GM23338 (cell line): ENCODE data around the gene HYAL4. TPM values are rescaled to one million over a fixed set of nuclear protein-coding genes. Genes with fewer than 3 reads are reported as not detected.

ENCODE experiments used
- ATAC-seq: fragments of 200-7000 bp; cut with Tn5 transposase; 3 replicates; pipeline ENCODE4 v1.9.1; 2020
- DNase-seq: peaks from one replicate; pipeline ENCODE4 v3.0.0-alpha.2; 2015; ENCODE audit warnings: low spot score
- H2AFZ ChIP-seq: fragments of 200-600 bp; sonication (generic); 2 replicates; pipeline ENCODE4 v1.8.0; 2016; ENCODE audit warnings: antibody characterized with exemption, mild to moderate bottlenecking, moderate library complexity
- H3F3A ChIP-seq: fragments of 200-600 bp; sonication (generic); replicated peaks from 2 replicates; pipeline ENCODE4 v1.8.0; 2017; ENCODE audit warnings: antibody characterized with exemption, mixed run types, low read depth
- H3K27ac ChIP-seq: fragments of 200-600 bp; sonication (generic); 2 replicates; pipeline ENCODE4 v1.6.1; 2016; ENCODE audit warnings: low read depth
- H3K27me3 ChIP-seq: fragments of 200-600 bp; sonication (generic); 2 replicates; pipeline ENCODE4 v1.8.0; 2016; ENCODE audit warnings: mild to moderate bottlenecking, mixed run types, moderate library complexity; ENCODE audit not compliant: insufficient read depth
- H3K36me3 ChIP-seq: fragments of 200-600 bp; sonication (generic); 2 replicates; pipeline ENCODE4 v1.8.0; 2016; ENCODE audit warnings: mild to moderate bottlenecking; ENCODE audit not compliant: insufficient read depth
- H3K4me1 ChIP-seq: fragments of 200-600 bp; sonication (generic); 2 replicates; pipeline ENCODE4 v1.8.0; 2016; ENCODE audit warnings: mild to moderate bottlenecking, moderate library complexity; ENCODE audit not compliant: insufficient read depth
- H3K4me2 ChIP-seq: fragments of 200-600 bp; sonication (generic); 2 replicates; pipeline ENCODE4 v1.7.1; 2017; ENCODE audit warnings: mixed run types
- H3K4me3 ChIP-seq: fragments of 200-600 bp; sonication (generic); 2 replicates; pipeline ENCODE4 v1.6.1; 2016; ENCODE audit warnings: mixed run types
- H3K79me2 ChIP-seq: fragments of 200-600 bp; sonication (generic); replicated peaks from 2 replicates; pipeline ENCODE4 v1.8.0; 2017; ENCODE audit warnings: mild to moderate bottlenecking; ENCODE audit not compliant: insufficient read depth
- H3K9me2 ChIP-seq: fragments of 200-600 bp; sonication (generic); 2 replicates; pipeline ENCODE4 v1.8.0; 2017; ENCODE audit not compliant: insufficient read depth
- H4K20me1 ChIP-seq: fragments of 200-600 bp; sonication (generic); replicated peaks from 2 replicates; pipeline ENCODE4 v1.8.0; 2017; ENCODE audit warnings: mild to moderate bottlenecking; ENCODE audit not compliant: insufficient read depth
- H3K27ac Mint-ChIP-seq: 2 replicates; pipeline ENCODE4 v1.8.0; 2020; ENCODE audit warnings: inconsistent platforms, mild to moderate bottlenecking, moderate library complexity, mixed read lengths
- H3K27me3 Mint-ChIP-seq: 3 replicates; pipeline ENCODE4 v1.8.0; 2022; ENCODE audit warnings: low read depth, mild to moderate bottlenecking, moderate library complexity, mixed read lengths, inconsistent platforms; ENCODE audit not compliant: insufficient read depth, poor library complexity
- H3K36me3 Mint-ChIP-seq: 3 replicates; pipeline ENCODE4 v1.8.0; 2021; ENCODE audit warnings: low read depth, mild to moderate bottlenecking, inconsistent platforms, moderate library complexity, mixed read lengths
- H3K4me1 Mint-ChIP-seq: 3 replicates; pipeline ENCODE4 v1.8.0; 2020; ENCODE audit warnings: mild to moderate bottlenecking, inconsistent platforms, mixed read lengths
- H3K4me3 Mint-ChIP-seq: 3 replicates; pipeline ENCODE4 v1.8.0; 2021; ENCODE audit warnings: moderate library complexity, mild to moderate bottlenecking, inconsistent platforms, mixed read lengths
- H3K9me3 Mint-ChIP-seq: 3 replicates; pipeline ENCODE4 v1.8.0; 2020; ENCODE audit warnings: moderate library complexity, mild to moderate bottlenecking, inconsistent platforms, mixed read lengths
- CREB1 ChIP-seq: fragments of 250-450 bp; sonication (Bioruptor Pico); IDR thresholded peaks from 2 replicates; pipeline ENCODE4 v1.5.0; 2020; ENCODE audit warnings: low read depth, mild to moderate bottlenecking, moderate library complexity
- EZH2 ChIP-seq: fragments of 200-600 bp; sonication (generic); IDR thresholded peaks from one replicate; pipeline ENCODE4 v1.8.0; 2017; ENCODE audit warnings: antibody characterized with exemption, mild to moderate bottlenecking, low read depth; ENCODE audit not compliant: unreplicated experiment
- EZH2phosphoT487 ChIP-seq: fragments of 200-600 bp; sonication (generic); IDR thresholded peaks from one replicate; pipeline ENCODE4 v1.8.1; 2018; ENCODE audit warnings: antibody characterized with exemption; ENCODE audit not compliant: unreplicated experiment
- NANOG ChIP-seq: IDR thresholded peaks from 2 replicates; pipeline ENCODE4 v1.6.1; 2016; ENCODE audit warnings: antibody characterized with exemption, borderline replicate concordance
- polyA plus RNA-seq: library from polyadenylated mRNA; unstranded; fragments of >200 nt; fragmentation: Nextera tagmentation; extraction: Ambion mirVana; gene quantifications from 2 replicates; pipeline ENCODE4 v1.2.1, GENCODE V29; 2016
- total RNA-seq: library from RNA; depleted of rRNA; stranded (reverse); fragments of >200 nt; shearing (Covaris generic); gene quantifications from 2 replicates; pipeline ENCODE4 v1.2.3, GENCODE V29; 2014
- TF ChIP-seq, protein P1 (sequence below): fragments of 250-450 bp; sonication (Bioruptor Pico); IDR thresholded peaks from 2 replicates; pipeline ENCODE4 v1.5.0; 2020; ENCODE audit warnings: mild to moderate bottlenecking, moderate library complexity
- TF ChIP-seq, protein P2 (sequence below): IDR thresholded peaks from 2 replicates; pipeline ENCODE4 v1.6.1; 2016; ENCODE audit warnings: antibody characterized with exemption
- TF ChIP-seq, protein P3 (sequence below), 2 experiments: fragments of 200-600 bp in 1 of 2; sonication (generic) in 1 of 2; conservative IDR thresholded peaks; 2 replicates each; pipeline versions ENCODE4 v1.5.1 to v1.6.1; 2016 to 2017; ENCODE audit warnings: antibody characterized with exemption in 2 of 2, low read depth in 2 of 2, mild to moderate bottlenecking in 2 of 2, moderate library complexity in 1 of 2

The HYAL4 gene
- total and polyA plus RNA-seq, 2 experiments from 2014 or later, result not detected

DNA sequence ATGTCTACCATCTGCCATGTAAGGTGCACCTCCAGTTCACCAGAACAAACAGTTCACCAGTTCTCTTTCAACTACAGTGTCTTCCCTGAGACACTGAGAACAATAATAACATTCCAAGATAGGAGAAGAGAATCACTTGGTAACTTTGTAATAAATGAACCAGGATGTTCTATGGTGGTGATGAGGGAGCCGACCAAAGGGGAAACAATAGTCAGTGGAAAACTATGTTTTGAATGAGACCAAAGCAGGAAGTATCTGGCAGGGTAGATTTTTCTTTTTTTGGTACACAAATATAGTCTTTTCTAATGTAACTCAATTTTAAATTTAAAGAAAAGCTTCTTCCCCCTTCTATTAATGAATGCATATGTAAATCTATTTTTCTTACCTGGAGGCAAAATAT is 20.0 kb downstream of the HYAL4 start (continued):
- TF ChIP-seq EZH2, result no peak
- TF ChIP-seq EZH2phosphoT487, result no peak
- TF ChIP-seq NANOG, result no peak
- TF ChIP-seq CREB1, result no peak
- TF ChIP-seq, protein P1, sequence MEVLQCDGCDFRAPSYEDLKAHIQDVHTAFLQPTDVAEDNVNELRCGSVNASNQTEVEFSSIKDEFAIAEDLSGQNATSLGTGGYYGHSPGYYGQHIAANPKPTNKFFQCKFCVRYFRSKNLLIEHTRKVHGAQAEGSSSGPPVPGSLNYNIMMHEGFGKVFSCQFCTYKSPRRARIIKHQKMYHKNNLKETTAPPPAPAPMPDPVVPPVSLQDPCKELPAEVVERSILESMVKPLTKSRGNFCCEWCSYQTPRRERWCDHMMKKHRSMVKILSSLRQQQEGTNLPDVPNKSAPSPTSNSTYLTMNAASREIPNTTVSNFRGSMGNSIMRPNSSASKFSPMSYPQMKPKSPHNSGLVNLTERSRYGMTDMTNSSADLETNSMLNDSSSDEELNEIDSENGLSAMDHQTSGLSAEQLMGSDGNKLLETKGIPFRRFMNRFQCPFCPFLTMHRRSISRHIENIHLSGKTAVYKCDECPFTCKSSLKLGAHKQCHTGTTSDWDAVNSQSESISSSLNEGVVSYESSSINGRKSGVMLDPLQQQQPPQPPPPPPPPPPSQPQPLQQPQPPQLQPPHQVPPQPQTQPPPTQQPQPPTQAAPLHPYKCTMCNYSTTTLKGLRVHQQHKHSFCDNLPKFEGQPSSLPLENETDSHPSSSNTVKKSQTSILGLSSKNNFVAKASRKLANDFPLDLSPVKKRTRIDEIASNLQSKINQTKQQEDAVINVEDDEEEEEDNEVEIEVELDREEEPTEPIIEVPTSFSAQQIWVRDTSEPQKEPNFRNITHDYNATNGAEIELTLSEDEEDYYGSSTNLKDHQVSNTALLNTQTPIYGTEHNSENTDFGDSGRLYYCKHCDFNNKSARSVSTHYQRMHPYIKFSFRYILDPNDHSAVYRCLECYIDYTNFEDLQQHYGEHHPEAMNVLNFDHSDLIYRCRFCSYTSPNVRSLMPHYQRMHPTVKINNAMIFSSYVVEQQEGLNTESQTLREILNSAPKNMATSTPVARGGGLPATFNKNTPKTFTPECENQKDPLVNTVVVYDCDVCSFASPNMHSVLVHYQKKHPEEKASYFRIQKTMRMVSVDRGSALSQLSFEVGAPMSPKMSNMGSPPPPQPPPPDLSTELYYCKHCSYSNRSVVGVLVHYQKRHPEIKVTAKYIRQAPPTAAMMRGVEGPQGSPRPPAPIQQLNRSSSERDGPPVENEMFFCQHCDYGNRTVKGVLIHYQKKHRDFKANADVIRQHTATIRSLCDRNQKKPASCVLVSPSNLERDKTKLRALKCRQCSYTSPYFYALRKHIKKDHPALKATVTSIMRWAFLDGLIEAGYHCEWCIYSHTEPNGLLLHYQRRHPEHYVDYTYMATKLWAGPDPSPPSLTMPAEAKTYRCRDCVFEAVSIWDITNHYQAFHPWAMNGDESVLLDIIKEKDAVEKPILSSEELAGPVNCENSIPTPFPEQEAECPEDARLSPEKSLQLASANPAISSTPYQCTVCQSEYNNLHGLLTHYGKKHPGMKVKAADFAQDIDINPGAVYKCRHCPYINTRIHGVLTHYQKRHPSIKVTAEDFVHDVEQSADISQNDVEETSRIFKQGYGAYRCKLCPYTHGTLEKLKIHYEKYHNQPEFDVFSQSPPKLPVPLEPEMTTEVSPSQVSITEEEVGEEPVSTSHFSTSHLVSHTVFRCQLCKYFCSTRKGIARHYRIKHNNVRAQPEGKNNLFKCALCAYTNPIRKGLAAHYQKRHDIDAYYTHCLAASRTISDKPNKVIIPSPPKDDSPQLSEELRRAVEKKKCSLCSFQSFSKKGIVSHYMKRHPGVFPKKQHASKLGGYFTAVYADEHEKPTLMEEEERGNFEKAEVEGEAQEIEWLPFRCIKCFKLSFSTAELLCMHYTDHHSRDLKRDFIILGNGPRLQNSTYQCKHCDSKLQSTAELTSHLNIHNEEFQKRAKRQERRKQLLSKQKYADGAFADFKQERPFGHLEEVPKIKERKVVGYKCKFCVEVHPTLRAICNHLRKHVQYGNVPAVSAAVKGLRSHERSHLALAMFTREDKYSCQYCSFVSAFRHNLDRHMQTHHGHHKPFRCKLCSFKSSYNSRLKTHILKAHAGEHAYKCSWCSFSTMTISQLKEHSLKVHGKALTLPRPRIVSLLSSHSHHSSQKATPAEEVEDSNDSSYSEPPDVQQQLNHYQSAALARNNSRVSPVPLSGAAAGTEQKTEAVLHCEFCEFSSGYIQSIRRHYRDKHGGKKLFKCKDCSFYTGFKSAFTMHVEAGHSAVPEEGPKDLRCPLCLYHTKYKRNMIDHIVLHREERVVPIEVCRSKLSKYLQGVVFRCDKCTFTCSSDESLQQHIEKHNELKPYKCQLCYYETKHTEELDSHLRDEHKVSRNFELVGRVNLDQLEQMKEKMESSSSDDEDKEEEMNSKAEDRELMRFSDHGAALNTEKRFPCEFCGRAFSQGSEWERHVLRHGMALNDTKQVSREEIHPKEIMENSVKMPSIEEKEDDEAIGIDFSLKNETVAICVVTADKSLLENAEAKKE (CRISPR knock-in tag), result no peak
- TF ChIP-seq, protein P2, sequence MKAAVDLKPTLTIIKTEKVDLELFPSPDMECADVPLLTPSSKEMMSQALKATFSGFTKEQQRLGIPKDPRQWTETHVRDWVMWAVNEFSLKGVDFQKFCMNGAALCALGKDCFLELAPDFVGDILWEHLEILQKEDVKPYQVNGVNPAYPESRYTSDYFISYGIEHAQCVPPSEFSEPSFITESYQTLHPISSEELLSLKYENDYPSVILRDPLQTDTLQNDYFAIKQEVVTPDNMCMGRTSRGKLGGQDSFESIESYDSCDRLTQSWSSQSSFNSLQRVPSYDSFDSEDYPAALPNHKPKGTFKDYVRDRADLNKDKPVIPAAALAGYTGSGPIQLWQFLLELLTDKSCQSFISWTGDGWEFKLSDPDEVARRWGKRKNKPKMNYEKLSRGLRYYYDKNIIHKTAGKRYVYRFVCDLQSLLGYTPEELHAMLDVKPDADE, result no peak

DNA sequence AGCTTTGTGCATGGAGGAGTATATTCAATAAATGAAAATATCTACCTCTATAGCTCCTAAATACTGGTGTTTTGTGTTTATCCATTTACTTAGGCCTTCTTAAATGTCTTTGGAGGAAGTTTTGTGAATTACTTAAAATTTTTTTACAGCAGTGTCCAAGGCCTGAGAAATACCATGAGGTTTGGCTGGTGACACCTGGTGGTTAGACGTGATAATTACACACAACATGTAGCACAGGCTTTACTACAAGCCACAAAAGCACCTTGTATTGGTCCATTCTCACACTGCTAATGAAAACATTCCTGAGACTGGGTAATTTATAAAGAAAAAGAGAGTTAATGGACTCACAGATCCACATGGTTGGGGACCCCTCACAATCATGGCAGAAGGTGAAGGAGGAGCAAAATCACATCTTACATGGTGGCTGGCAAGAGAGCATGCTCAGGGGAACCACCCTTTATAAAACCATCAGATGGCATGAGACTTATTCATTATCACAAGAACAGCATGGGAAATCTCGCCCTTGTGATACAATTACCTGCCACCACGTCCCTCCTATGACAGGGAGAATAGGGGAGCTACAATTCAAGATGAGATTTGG is 20.6 kb downstream of the HYAL4 start:
- H3K36me3 ChIP-seq, result no peaks in the 10 kb centered on the region
- Mint-ChIP-seq H3K27ac (no peak overlapping the region), H3K36me3 (peaks cover 3% of the 10 kb centered on the region; the same call in 1 of the 3 replicates), H3K4me3 (no peak overlapping the region), H3K4me1 (peaks cover 13% of the 10 kb centered on the region), H3K27me3 (peaks cover 4% of the 10 kb centered on the region), H3K9me3 (peaks cover 4% of the 10 kb centered on the region; the same call in 1 of the 3 replicates)
- ATAC-seq, result peak; percentile 96
- H4K20me1 ChIP-seq, result no peaks in the 10 kb centered on the region
- peak; percentile 84 for DNase-seq
- H3K9me2 ChIP-seq, result no peaks in the 10 kb centered on the region; the same call in 1 of the 2 replicates
- H3K4me2 ChIP-seq, result no peak overlapping the region
- H3K27ac ChIP-seq, result no peak overlapping the region
- H3K4me1 ChIP-seq, result peaks cover 15% of the 10 kb centered on the region
- H2AFZ ChIP-seq, result no peak overlapping the region
- no peaks in the 10 kb centered on the region for H3F3A ChIP-seq
- no peak overlapping the region for H3K4me3 ChIP-seq
- H3K79me2 ChIP-seq, result no peaks in the 10 kb centered on the region
- no peaks in the 10 kb centered on the region for H3K27me3 ChIP-seq
- no peak for TF ChIP-seq EZH2phosphoT487
- TF ChIP-seq, protein P3, sequence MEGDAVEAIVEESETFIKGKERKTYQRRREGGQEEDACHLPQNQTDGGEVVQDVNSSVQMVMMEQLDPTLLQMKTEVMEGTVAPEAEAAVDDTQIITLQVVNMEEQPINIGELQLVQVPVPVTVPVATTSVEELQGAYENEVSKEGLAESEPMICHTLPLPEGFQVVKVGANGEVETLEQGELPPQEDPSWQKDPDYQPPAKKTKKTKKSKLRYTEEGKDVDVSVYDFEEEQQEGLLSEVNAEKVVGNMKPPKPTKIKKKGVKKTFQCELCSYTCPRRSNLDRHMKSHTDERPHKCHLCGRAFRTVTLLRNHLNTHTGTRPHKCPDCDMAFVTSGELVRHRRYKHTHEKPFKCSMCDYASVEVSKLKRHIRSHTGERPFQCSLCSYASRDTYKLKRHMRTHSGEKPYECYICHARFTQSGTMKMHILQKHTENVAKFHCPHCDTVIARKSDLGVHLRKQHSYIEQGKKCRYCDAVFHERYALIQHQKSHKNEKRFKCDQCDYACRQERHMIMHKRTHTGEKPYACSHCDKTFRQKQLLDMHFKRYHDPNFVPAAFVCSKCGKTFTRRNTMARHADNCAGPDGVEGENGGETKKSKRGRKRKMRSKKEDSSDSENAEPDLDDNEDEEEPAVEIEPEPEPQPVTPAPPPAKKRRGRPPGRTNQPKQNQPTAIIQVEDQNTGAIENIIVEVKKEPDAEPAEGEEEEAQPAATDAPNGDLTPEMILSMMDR (conservative IDR thresholded peaks at IDR 0.05; ENCODE audit: low read depth in 2 of 2), result peak; percentile 77 to 83
